Measurements from ENCODE around the gene BTBD19. TPM values are rescaled to one million over a fixed set of nuclear protein-coding genes. Genes with fewer than 3 reads are reported as not detected.

Gene BTBD19
- total RNA-seq, 2 donors from 2014 or later = 18.8 to 53.6 TPM

DNA sequence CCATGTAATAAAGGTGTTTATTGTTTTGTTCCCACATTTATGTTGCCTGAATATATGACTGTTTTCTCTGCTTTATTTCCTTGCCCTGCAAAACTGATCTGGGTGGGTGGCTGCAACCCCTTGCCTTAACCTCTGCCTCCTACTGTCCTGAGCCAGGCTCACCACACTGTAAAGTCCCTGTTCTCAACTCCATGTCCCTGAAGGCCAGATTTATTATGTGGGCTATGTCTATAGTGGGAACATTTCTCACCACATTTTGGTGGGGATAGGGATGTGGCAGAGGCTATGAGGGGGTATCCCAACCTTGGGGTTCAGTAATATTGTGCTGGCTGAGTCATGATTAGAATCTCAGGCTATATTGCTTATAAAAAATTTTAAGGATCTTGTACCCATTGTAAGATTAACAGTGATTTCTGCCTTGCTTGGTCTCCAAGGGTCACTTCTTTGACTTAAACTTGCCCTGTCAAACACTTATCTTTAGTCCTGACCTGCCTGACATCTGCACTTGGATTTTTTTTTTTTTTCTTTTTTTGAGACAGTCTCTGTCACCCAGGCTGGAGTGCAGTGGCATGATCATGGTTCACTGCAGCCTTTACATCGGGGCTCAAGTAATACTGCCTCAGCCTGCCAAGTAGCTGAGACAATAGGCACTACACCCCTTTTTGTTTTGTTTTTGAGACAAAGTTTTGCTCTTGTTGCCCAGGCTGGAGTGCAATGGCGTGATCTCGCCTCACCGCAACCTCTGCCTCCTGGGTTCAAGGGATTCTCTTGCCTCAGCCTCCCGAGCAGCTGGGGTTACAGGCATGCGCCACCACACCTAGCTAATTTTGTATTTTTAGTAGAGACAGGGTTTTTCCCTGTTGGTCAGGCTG, 29.4 kb upstream of the BTBD19 start:
- ATAC-seq (ENCODE audit: insufficient number of reproducible peaks, low FRiP score, low read depth) (no peak), DNase-seq (ENCODE audit: low spot score) (no peak)
- H3K9me3 ChIP-seq = no peaks in the 10 kb centered on the region
- peaks cover 23% of the 10 kb centered on the region for H3K36me3 ChIP-seq
- H3K4me3 ChIP-seq = no peak overlapping the region
- H3K27ac ChIP-seq = no peak overlapping the region
- H3K27me3 ChIP-seq (replicated peaks; ENCODE audit: insufficient read depth) = no peaks in the 10 kb centered on the region
- peaks cover 14 to 33% of the 10 kb centered on the region in 2 donors for H3K4me1 ChIP-seq (ENCODE audit: control insufficient read depth in 1 of 2, low read depth in 2 of 2)
- TF ChIP-seq, protein P1, sequence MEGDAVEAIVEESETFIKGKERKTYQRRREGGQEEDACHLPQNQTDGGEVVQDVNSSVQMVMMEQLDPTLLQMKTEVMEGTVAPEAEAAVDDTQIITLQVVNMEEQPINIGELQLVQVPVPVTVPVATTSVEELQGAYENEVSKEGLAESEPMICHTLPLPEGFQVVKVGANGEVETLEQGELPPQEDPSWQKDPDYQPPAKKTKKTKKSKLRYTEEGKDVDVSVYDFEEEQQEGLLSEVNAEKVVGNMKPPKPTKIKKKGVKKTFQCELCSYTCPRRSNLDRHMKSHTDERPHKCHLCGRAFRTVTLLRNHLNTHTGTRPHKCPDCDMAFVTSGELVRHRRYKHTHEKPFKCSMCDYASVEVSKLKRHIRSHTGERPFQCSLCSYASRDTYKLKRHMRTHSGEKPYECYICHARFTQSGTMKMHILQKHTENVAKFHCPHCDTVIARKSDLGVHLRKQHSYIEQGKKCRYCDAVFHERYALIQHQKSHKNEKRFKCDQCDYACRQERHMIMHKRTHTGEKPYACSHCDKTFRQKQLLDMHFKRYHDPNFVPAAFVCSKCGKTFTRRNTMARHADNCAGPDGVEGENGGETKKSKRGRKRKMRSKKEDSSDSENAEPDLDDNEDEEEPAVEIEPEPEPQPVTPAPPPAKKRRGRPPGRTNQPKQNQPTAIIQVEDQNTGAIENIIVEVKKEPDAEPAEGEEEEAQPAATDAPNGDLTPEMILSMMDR (IDR thresholded peaks at IDR 0.05) = no peak

DNA sequence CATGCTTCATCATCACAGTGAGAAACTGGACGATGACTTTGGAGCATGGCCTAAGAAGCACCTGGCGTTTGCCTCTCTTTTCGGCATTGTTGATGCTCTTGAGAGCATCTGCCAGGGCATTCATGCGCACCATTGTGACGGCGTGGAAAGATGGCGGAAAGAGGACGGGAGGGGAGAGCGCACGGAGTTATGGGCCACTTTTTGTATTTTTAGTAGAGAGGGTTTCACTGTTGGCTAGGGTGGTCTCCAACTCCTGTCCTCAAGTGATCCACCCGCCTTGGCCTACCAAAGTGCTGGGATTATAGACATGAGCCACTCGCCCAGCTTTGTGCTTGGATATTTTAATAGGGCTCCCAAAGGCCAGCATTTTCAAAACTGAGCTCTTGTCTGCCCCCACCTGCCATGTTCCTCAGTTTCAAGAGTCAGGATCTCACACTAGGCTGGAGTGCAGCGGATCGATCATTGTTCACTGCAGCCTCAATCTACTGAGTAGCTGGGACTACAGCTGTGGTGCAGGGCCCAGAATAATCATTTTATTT, 27.7 kb upstream of the BTBD19 start:
- ATAC-seq (ENCODE audit: insufficient number of reproducible peaks, low FRiP score, low read depth) = no peak

DNA sequence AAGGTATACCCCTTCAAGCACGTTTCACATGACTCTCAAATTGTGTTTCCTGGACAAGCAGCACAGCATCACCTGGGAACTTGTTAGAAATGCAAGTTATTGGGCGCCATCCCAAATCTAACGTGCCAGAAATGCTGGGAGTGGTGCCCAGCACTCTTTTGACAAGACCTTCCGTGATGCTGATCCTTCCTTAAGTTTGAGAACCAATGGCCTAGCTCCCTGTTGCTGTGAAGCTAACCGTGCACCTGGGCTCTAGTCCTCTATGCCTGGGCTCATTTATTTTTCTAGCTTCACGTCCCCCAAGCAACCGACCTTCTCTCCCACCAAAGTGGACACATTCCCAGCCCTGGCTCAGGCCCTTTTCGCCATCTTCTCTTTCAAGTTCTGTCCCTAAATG, 24.6 kb upstream of the BTBD19 start:
- Histone ChIP-seq H3K9me3 (no peaks in the 10 kb centered on the region), H3K4me1 (ENCODE audit: control insufficient read depth in 1 of 2, low read depth in 2 of 2) (peaks cover 12 to 30% of the 10 kb centered on the region in 2 donors), H3K27ac (peak overlapping the region; percentile 34 to 44), H3K4me3 (peak overlapping the region; percentile 74), H3K27me3 (replicated peaks; ENCODE audit: insufficient read depth) (no peaks in the 10 kb centered on the region), H3K36me3 (peaks cover 11% of the 10 kb centered on the region)
- DNase-seq (ENCODE audit: low spot score) (no peak), ATAC-seq (ENCODE audit: insufficient number of reproducible peaks, low FRiP score, low read depth) (no peak)
- TF ChIP-seq, protein P1 (IDR thresholded peaks at IDR 0.05) = no peak

More for the DNA sequence above, 27.7 kb upstream of the BTBD19 start:
- DNase-seq (ENCODE audit: low spot score) = no peak
- Histone ChIP-seq H3K27me3 (replicated peaks; ENCODE audit: insufficient read depth) (no peaks in the 10 kb centered on the region), H3K36me3 (peaks cover 23% of the 10 kb centered on the region), H3K4me1 (ENCODE audit: control insufficient read depth in 1 of 2, low read depth in 2 of 2) (peaks cover 13 to 40% of the 10 kb centered on the region in 2 donors), H3K9me3 (no peaks in the 10 kb centered on the region), H3K27ac (no peak overlapping the region), H3K4me3 (no peak overlapping the region)
- TF ChIP-seq, protein P1 (IDR thresholded peaks at IDR 0.05) = no peak

DNA sequence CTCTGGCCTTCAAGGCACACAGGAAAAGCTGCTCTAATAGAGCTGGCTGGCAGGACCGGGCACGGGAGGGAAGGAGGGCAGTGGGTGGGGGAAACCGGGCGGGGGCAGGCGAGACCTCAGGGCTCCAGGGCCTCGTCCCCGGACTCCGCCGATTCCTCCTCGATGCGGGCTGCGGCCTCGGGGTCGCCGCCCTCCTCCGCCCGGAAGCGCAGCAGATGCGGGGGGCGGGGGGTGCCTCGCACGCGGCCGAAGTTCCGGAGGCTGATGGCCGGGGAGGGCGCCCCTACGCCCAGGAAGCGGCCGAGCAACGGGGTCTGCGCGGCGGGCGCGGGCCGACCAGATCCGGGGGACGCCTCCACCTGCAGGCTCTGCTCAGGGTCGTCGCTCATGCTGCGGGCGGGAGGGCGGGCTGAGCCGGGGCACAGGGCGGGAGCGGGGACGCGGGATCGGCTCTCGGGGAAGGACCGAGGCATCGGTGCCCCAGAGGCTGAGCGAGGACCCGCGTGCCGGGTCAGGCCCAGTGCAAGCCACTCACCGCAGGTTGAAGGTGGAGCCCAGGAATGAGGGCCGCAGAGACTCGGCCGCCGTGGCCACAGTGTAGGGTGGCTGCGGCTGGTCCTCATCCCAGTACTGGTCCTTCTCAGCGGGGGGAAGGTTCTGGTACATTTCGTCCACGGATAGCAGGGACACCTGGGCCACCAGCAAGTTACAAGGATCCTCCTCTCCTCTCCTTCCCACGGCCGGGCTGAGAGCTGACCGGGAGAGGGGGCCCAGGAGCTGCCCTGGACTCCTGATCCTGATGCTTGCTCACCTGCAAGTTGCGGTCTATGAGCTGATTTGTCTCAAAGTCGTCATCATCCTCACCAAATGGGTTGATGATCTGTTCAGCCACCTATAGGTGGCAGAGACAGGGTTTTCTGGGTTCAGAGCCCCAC, 24.0 kb upstream of the BTBD19 start:
- ATAC-seq (ENCODE audit: insufficient number of reproducible peaks, low FRiP score, low read depth) (no peak), DNase-seq (ENCODE audit: low spot score) (no peak)
- TF ChIP-seq, protein P1 (IDR thresholded peaks at IDR 0.05) = no peak
- peaks cover 12 to 30% of the 10 kb centered on the region in 2 donors for H3K4me1 ChIP-seq (ENCODE audit: control insufficient read depth in 1 of 2, low read depth in 2 of 2)
- peak overlapping the region; percentile 34 to 44 for H3K27ac ChIP-seq
- H3K4me3 ChIP-seq = peak overlapping the region; percentile 74
- no peaks in the 10 kb centered on the region for H3K27me3 ChIP-seq (replicated peaks; ENCODE audit: insufficient read depth)
- no peaks in the 10 kb centered on the region for H3K9me3 ChIP-seq
- peaks cover 8% of the 10 kb centered on the region for H3K36me3 ChIP-seq
